ENCODE results near the gene KCNMB2. TPM values are rescaled to one million over a fixed set of nuclear protein-coding genes. Genes with fewer than 3 reads are reported as not detected.

KCNMB2 gene
- total RNA-seq, 1 experiment from 2014 or later, result not detected

- ChIA-PET POLR2A (no interaction called here), CTCF (no interaction called here)
- H3K36me3 Mint-ChIP-seq (ENCODE audit: insufficient read depth, unreplicated experiment), result no peaks in the 10 kb centered on the region
- no TSS peak for BruUV-seq (replicated peaks)
- H3K27me3 ChIP-seq (replicated peaks; ENCODE audit: control insufficient read depth, insufficient read depth, low read length), result no peaks in the 10 kb centered on the region
- no peak for TF ChIP-seq CTCF (IDR thresholded peaks at IDR 0.05; ENCODE audit: insufficient read depth in 1 of 2, low read depth in 1 of 2, low read length in 1 of 2, severe bottlenecking in 1 of 2, unreplicated experiment in 1 of 2)
- no peaks in the 10 kb centered on the region for H3K4me1 Mint-ChIP-seq (ENCODE audit: low read depth, unreplicated experiment)
- no peak overlapping the region for H3K27ac Mint-ChIP-seq (ENCODE audit: unreplicated experiment)
- H3K4me1 ChIP-seq, result no peaks in the 10 kb centered on the region
- H3K9me3 ChIP-seq, result no peaks in the 10 kb centered on the region
- H3K36me3 ChIP-seq (ENCODE audit: control insufficient read depth, insufficient read depth, low read length), result no peaks in the 10 kb centered on the region
- intact Hi-C loops (cut with micrococcal nuclease; ENCODE audit: unreplicated experiment), result no loop called here
- peaks cover 2% of the 10 kb centered on the region for H3K27me3 Mint-ChIP-seq (ENCODE audit: insufficient read depth, unreplicated experiment)
- DNase-seq, result no peak
- no peak overlapping the region for H3K4me3 Mint-ChIP-seq (ENCODE audit: unreplicated experiment)
- H3K4me3 ChIP-seq (ENCODE audit: low read depth, low read length), result no peak overlapping the region
- H3K9me3 Mint-ChIP-seq (ENCODE audit: unreplicated experiment), result no peaks in the 10 kb centered on the region
These were observed 9.9 kb upstream of the KCNMB2 start for GRCh38 chr3:178526291-178526690.

- no peaks in the 10 kb centered on the region for H3K27me3 ChIP-seq (replicated peaks; ENCODE audit: control insufficient read depth, insufficient read depth, low read length)
- Mint-ChIP-seq H3K4me1 (ENCODE audit: low read depth, unreplicated experiment) (no peaks in the 10 kb centered on the region), H3K9me3 (ENCODE audit: unreplicated experiment) (no peaks in the 10 kb centered on the region), H3K4me3 (ENCODE audit: unreplicated experiment) (no peak overlapping the region), H3K27me3 (ENCODE audit: insufficient read depth, unreplicated experiment) (peaks cover 2% of the 10 kb centered on the region), H3K36me3 (ENCODE audit: insufficient read depth, unreplicated experiment) (no peaks in the 10 kb centered on the region), H3K27ac (ENCODE audit: unreplicated experiment) (no peak overlapping the region)
- intact Hi-C loops (cut with micrococcal nuclease; ENCODE audit: unreplicated experiment), result no loop called here
- no TSS peak for BruUV-seq (replicated peaks)
- DNase-seq, result no peak
- H3K4me3 ChIP-seq (ENCODE audit: low read depth, low read length), result no peak overlapping the region
- ChIA-PET CTCF (no interaction called here), POLR2A (no interaction called here)
- H3K36me3 ChIP-seq (ENCODE audit: control insufficient read depth, insufficient read depth, low read length), result no peaks in the 10 kb centered on the region
- H3K9me3 ChIP-seq, result no peaks in the 10 kb centered on the region
- no peak for TF ChIP-seq CTCF (IDR thresholded peaks at IDR 0.05; ENCODE audit: insufficient read depth in 1 of 2, low read depth in 1 of 2, low read length in 1 of 2, severe bottlenecking in 1 of 2, unreplicated experiment in 1 of 2)
- H3K4me1 ChIP-seq, result no peaks in the 10 kb centered on the region
These were observed 8.3 kb upstream of the KCNMB2 start for GRCh38 chr3:178527981-178528380.

- H3K4me1 Mint-ChIP-seq (ENCODE audit: low read depth, unreplicated experiment), result no peaks in the 10 kb centered on the region
- peaks cover 4% of the 10 kb centered on the region for H3K27me3 Mint-ChIP-seq (ENCODE audit: insufficient read depth, unreplicated experiment)
- no TSS peak for BruUV-seq (replicated peaks)
- intact Hi-C loops (cut with micrococcal nuclease; ENCODE audit: unreplicated experiment), result no loop called here
- H3K9me3 Mint-ChIP-seq (ENCODE audit: unreplicated experiment), result no peaks in the 10 kb centered on the region
- ChIA-PET CTCF (no interaction called here), POLR2A (no interaction called here)
- no peak overlapping the region for H3K4me3 ChIP-seq (ENCODE audit: low read depth, low read length)
- no peaks in the 10 kb centered on the region for H3K36me3 Mint-ChIP-seq (ENCODE audit: insufficient read depth, unreplicated experiment)
- no peaks in the 10 kb centered on the region for H3K9me3 ChIP-seq
- no peaks in the 10 kb centered on the region for H3K36me3 ChIP-seq (ENCODE audit: control insufficient read depth, insufficient read depth, low read length)
- no peaks in the 10 kb centered on the region for H3K27me3 ChIP-seq (replicated peaks; ENCODE audit: control insufficient read depth, insufficient read depth, low read length)
- TF ChIP-seq CTCF (IDR thresholded peaks at IDR 0.05; ENCODE audit: insufficient read depth in 1 of 2, low read depth in 1 of 2, low read length in 1 of 2, severe bottlenecking in 1 of 2, unreplicated experiment in 1 of 2), result no peak
- no peak overlapping the region for H3K27ac Mint-ChIP-seq (ENCODE audit: unreplicated experiment)
- H3K4me3 Mint-ChIP-seq (ENCODE audit: unreplicated experiment), result no peak overlapping the region
- no peak for DNase-seq
- H3K4me1 ChIP-seq, result no peaks in the 10 kb centered on the region
These were observed 6.5 kb upstream of the KCNMB2 start for GRCh38 chr3:178529606-178530225.

Measured in Caco-2 (cell line).